ENCODE measurements around the gene KDM4C.
"Not testable (repeated sequence)": the region's sequence is repeated elsewhere in the genome, so short reads cannot be mapped to it uniquely, and the experiment has no call there.

Gene KDM4C
- 75.5 to 131 reads per million in 2 experiments for total RNA-seq

- peak; percentile 93 for DNase-seq (ENCODE audit: low read depth)
Measured at GRCh38 chr9:6757456-6758247, at the start of gene KDM4C. Gene KDM4C (plus strand): TSS chr9:6757973. CDS start chr9:6792989, 35,016 bp downstream.

- no peak for DNase-seq (ENCODE audit: low read depth)
Measured at GRCh38 chr9:6708732-6709131, 49.0 kb upstream of the KDM4C start.

- DNase-seq (ENCODE audit: low read depth), result no peak
Measured at GRCh38 chr9:6711403-6711802, 46.4 kb upstream of the KDM4C start.

- DNase-seq (ENCODE audit: low read depth), result no peak
Measured at GRCh38 chr9:6712041-6712440, 45.7 kb upstream of the KDM4C start.

GRCh38 chr9:6714176-6714575, 43.6 kb upstream of the KDM4C start:
- DNase-seq (ENCODE audit: low read depth), result no peak

GRCh38 chr9:6715153-6715754, 42.5 kb upstream of the KDM4C start:
- DNase-seq (ENCODE audit: low read depth), result not testable (repeated sequence)

- peak; percentile 39 for DNase-seq (ENCODE audit: low read depth)
Measured at GRCh38 chr9:6715755-6716643, 41.8 kb upstream of the KDM4C start.

GRCh38 chr9:6716766-6717165, 41.0 kb upstream of the KDM4C start:
- no peak for DNase-seq (ENCODE audit: low read depth)

GRCh38 chr9:6723881-6724420, 33.8 kb upstream of the KDM4C start:
- DNase-seq (ENCODE audit: low read depth), result no peak

GRCh38 chr9:6733257-6733656, 24.5 kb upstream of the KDM4C start:
- DNase-seq (ENCODE audit: low read depth), result no peak

- no peak for DNase-seq (ENCODE audit: low read depth)
Measured at GRCh38 chr9:6733831-6734230, 23.9 kb upstream of the KDM4C start.

GRCh38 chr9:6735422-6735821, 22.4 kb upstream of the KDM4C start:
- no peak for DNase-seq (ENCODE audit: low read depth)

- no peak for DNase-seq (ENCODE audit: low read depth)
Measured at GRCh38 chr9:6739218-6739617, 18.6 kb upstream of the KDM4C start.

GRCh38 chr9:6748861-6749260, 8.9 kb upstream of the KDM4C start:
- not testable (repeated sequence) for DNase-seq (ENCODE audit: low read depth)

GRCh38 chr9:6754861-6755260, 2.9 kb upstream of the KDM4C start:
- not testable (repeated sequence) for DNase-seq (ENCODE audit: low read depth)

GRCh38 chr9:6757132-6757455, 679 bp upstream of the KDM4C start:
- DNase-seq (ENCODE audit: low read depth), result peak; percentile 63

- DNase-seq (ENCODE audit: low read depth), result no peak
Measured at GRCh38 chr9:6758248-6758497, 400 bp downstream of the KDM4C start.

- peak; percentile 39 for DNase-seq (ENCODE audit: low read depth)
Measured at GRCh38 chr9:6758498-6759184, 868 bp downstream of the KDM4C start.

GRCh38 chr9:6759185-6759977, 1.6 kb downstream of the KDM4C start:
- DNase-seq (ENCODE audit: low read depth), result peak; percentile 12

GRCh38 chr9:6761306-6761705, 3.5 kb downstream of the KDM4C start:
- DNase-seq (ENCODE audit: low read depth), result no peak

- DNase-seq (ENCODE audit: low read depth), result no peak
Measured at GRCh38 chr9:6763244-6763643, 5.5 kb downstream of the KDM4C start.
